ENCODE data around the gene UVRAG. TPM values are rescaled to one million over a fixed set of nuclear protein-coding genes. Genes with fewer than 3 reads are reported as not detected.

Gene UVRAG
- polyA plus RNA-seq, 1 donor (not counting 4 experiments of a cell fraction or from before 2014, with no cell fraction given), result 11.9 TPM

DNA sequence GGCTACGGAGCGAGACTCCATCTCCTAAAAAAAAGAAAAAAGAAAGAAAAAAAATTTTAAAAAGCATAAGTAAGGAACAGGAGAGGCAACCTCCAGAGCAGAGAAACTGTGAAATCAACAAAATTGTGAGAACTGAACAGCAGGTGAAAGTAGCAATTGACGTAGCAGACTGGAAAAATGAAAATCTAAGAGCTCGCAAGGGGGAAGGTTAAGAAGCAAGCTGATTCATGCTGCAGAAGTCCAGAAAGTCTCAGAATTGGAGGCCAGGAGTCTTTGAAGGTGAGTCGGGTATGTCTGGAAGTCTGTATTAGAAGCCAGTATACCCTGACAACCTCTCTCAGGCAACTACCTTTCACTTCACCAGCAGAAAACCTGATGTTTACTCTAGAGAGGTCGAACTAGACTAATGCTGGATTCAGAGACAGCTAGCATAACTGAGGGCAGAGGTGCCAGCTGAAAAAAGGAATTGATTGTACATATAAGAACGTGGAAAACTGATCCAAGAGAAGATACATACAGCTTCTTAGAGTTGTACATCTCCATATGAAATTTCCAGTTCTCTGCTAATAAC, 229.8 kb downstream of the UVRAG start:
- no peak overlapping the region for H3K4me2 ChIP-seq (ENCODE audit: control insufficient read depth, extremely low read depth, insufficient read depth, low read depth, low read length)
- no peak overlapping the region for H3K9ac ChIP-seq (ENCODE audit: control insufficient read depth, extremely low read depth, insufficient read depth, low read length)
- H4K20me1 ChIP-seq (ENCODE audit: control insufficient read depth, extremely low read depth, insufficient read depth, low read length), result no peaks in the 10 kb centered on the region
- FAIRE-seq (no peak), DNase-seq (ENCODE audit: low read depth, low spot score) (no peak)
- H3K4me1 ChIP-seq (ENCODE audit: control insufficient read depth, extremely low read depth, insufficient read depth, low read length), result no peaks in the 10 kb centered on the region
- H2AFZ ChIP-seq (ENCODE audit: control insufficient read depth, low read length), result no peak overlapping the region
- H3K9me3 ChIP-seq (ENCODE audit: control insufficient read depth, low read depth, low read length), result no peaks in the 10 kb centered on the region
- dilution Hi-C loops (cut with MboI; ENCODE audit: extremely low pct_ligation_motif_present, low sequenced_read_pairs), result loop anchor here (25.0 kb wide), 1 partner anchor 133 kb away; no protein-coding TSS in a partner anchor
- H3K36me3 ChIP-seq (ENCODE audit: control insufficient read depth in 2 of 2, extremely low read depth in 1 of 2, insufficient read depth in 2 of 2, low read length in 2 of 2), result peaks cover 0 to 2% of the 10 kb centered on the region in 2 experiments
- H3K79me2 ChIP-seq (ENCODE audit: control insufficient read depth, insufficient read depth, low read length), result no peaks in the 10 kb centered on the region
- no peaks in the 10 kb centered on the region for H3K9me1 ChIP-seq (ENCODE audit: control insufficient read depth, extremely low read depth, insufficient read depth, low read length)
- H3K4me3 ChIP-seq (ENCODE audit: control insufficient read depth in 2 of 3, extremely low read depth in 1 of 3, insufficient read depth in 2 of 3, low read depth in 1 of 3, low read length in 3 of 3), result no peak overlapping the region
- H3K27me3 ChIP-seq (ENCODE audit: control insufficient read depth, extremely low read depth, insufficient read depth, low read length), result no peaks in the 10 kb centered on the region
- no peak overlapping the region for H3K27ac ChIP-seq (ENCODE audit: control insufficient read depth, insufficient read depth, low read length)
- TF ChIP-seq EZH2 (IDR thresholded peaks at IDR 0.05; ENCODE audit: low read length), result no peak
- TF ChIP-seq, protein P1, sequence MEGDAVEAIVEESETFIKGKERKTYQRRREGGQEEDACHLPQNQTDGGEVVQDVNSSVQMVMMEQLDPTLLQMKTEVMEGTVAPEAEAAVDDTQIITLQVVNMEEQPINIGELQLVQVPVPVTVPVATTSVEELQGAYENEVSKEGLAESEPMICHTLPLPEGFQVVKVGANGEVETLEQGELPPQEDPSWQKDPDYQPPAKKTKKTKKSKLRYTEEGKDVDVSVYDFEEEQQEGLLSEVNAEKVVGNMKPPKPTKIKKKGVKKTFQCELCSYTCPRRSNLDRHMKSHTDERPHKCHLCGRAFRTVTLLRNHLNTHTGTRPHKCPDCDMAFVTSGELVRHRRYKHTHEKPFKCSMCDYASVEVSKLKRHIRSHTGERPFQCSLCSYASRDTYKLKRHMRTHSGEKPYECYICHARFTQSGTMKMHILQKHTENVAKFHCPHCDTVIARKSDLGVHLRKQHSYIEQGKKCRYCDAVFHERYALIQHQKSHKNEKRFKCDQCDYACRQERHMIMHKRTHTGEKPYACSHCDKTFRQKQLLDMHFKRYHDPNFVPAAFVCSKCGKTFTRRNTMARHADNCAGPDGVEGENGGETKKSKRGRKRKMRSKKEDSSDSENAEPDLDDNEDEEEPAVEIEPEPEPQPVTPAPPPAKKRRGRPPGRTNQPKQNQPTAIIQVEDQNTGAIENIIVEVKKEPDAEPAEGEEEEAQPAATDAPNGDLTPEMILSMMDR (optimal IDR thresholded peaks at IDR 0.05 in 1 of 3, IDR thresholded peaks at IDR 0.05 in 1 of 3, conservative IDR thresholded peaks at IDR 0.05 in 1 of 3; ENCODE audit: extremely low read depth in 1 of 3, insufficient read depth in 2 of 3, low read length in 3 of 3), result no peak

- H3K4me2 ChIP-seq (ENCODE audit: control insufficient read depth, extremely low read depth, insufficient read depth, low read depth, low read length), result no peak overlapping the region
Measured at GRCh38 chr11:76047231-76047630, 232.2 kb downstream of the UVRAG start.

More at GRCh38 chr11:76047231-76047630, 232.2 kb downstream of the UVRAG start:
- Histone ChIP-seq H3K27ac (ENCODE audit: control insufficient read depth, insufficient read depth, low read length) (no peak overlapping the region), H3K9me3 (ENCODE audit: control insufficient read depth, low read depth, low read length) (no peaks in the 10 kb centered on the region), H2AFZ (ENCODE audit: control insufficient read depth, low read length) (no peak overlapping the region), H3K4me1 (ENCODE audit: control insufficient read depth, extremely low read depth, insufficient read depth, low read length) (no peaks in the 10 kb centered on the region), H3K27me3 (ENCODE audit: control insufficient read depth, extremely low read depth, insufficient read depth, low read length) (no peaks in the 10 kb centered on the region), H3K9me1 (ENCODE audit: control insufficient read depth, extremely low read depth, insufficient read depth, low read length) (no peaks in the 10 kb centered on the region), H3K36me3 (ENCODE audit: control insufficient read depth in 2 of 2, extremely low read depth in 1 of 2, insufficient read depth in 2 of 2, low read length in 2 of 2) (peaks cover 0 to 2% of the 10 kb centered on the region in 2 experiments), H3K79me2 (ENCODE audit: control insufficient read depth, insufficient read depth, low read length) (no peaks in the 10 kb centered on the region), H4K20me1 (ENCODE audit: control insufficient read depth, extremely low read depth, insufficient read depth, low read length) (no peaks in the 10 kb centered on the region), H3K4me3 (ENCODE audit: control insufficient read depth in 2 of 3, extremely low read depth in 1 of 3, insufficient read depth in 2 of 3, low read depth in 1 of 3, low read length in 3 of 3) (no peak overlapping the region), H3K9ac (ENCODE audit: control insufficient read depth, extremely low read depth, insufficient read depth, low read length) (no peak overlapping the region)
- DNase-seq (ENCODE audit: low read depth, low spot score), result no peak
- dilution Hi-C loops (cut with MboI; ENCODE audit: extremely low pct_ligation_motif_present, low sequenced_read_pairs), result loop anchor here (25.0 kb wide), 1 partner anchor 135 kb away; no protein-coding TSS in a partner anchor
- TF ChIP-seq EZH2 (IDR thresholded peaks at IDR 0.05; ENCODE audit: low read length), result no peak
- TF ChIP-seq, protein P1 (optimal IDR thresholded peaks at IDR 0.05 in 1 of 3, IDR thresholded peaks at IDR 0.05 in 1 of 3, conservative IDR thresholded peaks at IDR 0.05 in 1 of 3; ENCODE audit: extremely low read depth in 1 of 3, insufficient read depth in 2 of 3, low read length in 3 of 3), result no peak
- FAIRE-seq, result no peak
